ENCODE data around the gene RBM10. TPM values are rescaled to one million over a fixed set of nuclear protein-coding genes. Genes with fewer than 3 reads are reported as not detected.
A peak's percentile ranks its signal among the peaks of the same experiment; 100 is the strongest.

The RBM10 gene
- total RNA-seq, 2 donors from 2014 or later = 22.1 to 32.1 TPM

- no peaks in the 10 kb centered on the region for H3K9me3 ChIP-seq
- no peak for DNase-seq (ENCODE audit: low spot score)
- no peaks in the 10 kb centered on the region for H3K27me3 ChIP-seq
- H3K4me1 ChIP-seq = peaks cover 0 to 60% of the 10 kb centered on the region in 2 donors
- H3K36me3 ChIP-seq = peaks cover 13% of the 10 kb centered on the region
- no peak for TF ChIP-seq CTCF (IDR thresholded peaks at IDR 0.05)
- H3K4me3 ChIP-seq = peak overlapping the region; percentile 80 to 85
- H3K27ac ChIP-seq = peak overlapping the region; percentile 96 to 98
These were observed 49.3 kb downstream of the RBM10 start for GRCh38 chrX:47194194-47194787.

GRCh38 chrX:47196098-47196497 lies 51.1 kb downstream of the RBM10 start:
- DNase-seq (ENCODE audit: low spot score) = no peak
- Histone ChIP-seq H3K27ac (peak overlapping the region in 1 of 2 donors; percentile 43), H3K4me3 (peak overlapping the region in 1 of 2 donors; percentile 1), H3K9me3 (no peaks in the 10 kb centered on the region), H3K4me1 (peaks cover 0 to 63% of the 10 kb centered on the region in 2 donors), H3K27me3 (no peaks in the 10 kb centered on the region), H3K36me3 (peaks cover 31% of the 10 kb centered on the region)
- no peak for TF ChIP-seq CTCF (IDR thresholded peaks at IDR 0.05)

DNA sequence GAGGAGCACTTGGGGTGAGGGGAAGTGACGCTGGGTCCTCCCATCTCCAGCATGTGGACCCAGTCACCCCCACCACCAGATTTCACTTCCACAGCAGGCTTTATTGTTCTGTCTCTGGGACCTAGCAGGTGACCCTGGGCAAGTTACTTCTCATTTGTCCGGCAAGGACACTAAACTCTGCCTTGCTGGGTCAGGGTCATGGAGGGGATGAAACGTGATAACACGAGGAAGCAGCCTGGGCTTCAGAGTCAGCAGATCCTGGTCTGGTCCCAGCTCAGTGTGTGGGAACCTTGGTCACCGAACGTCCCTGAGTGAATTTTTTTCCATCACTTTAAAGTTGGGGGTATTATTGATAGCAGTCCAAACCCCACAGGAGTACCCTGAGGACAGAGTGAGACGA lies 52.5 kb downstream of the RBM10 start:
- Histone ChIP-seq H3K36me3 (peaks cover 45% of the 10 kb centered on the region), H3K27ac (peak overlapping the region in 1 of 2 donors; percentile 43), H3K27me3 (no peaks in the 10 kb centered on the region), H3K9me3 (no peaks in the 10 kb centered on the region), H3K4me1 (peaks cover 0 to 52% of the 10 kb centered on the region in 2 donors), H3K4me3 (no peak overlapping the region)
- DNase-seq (ENCODE audit: low spot score) = no peak
- no peak for TF ChIP-seq CTCF (IDR thresholded peaks at IDR 0.05)

DNA sequence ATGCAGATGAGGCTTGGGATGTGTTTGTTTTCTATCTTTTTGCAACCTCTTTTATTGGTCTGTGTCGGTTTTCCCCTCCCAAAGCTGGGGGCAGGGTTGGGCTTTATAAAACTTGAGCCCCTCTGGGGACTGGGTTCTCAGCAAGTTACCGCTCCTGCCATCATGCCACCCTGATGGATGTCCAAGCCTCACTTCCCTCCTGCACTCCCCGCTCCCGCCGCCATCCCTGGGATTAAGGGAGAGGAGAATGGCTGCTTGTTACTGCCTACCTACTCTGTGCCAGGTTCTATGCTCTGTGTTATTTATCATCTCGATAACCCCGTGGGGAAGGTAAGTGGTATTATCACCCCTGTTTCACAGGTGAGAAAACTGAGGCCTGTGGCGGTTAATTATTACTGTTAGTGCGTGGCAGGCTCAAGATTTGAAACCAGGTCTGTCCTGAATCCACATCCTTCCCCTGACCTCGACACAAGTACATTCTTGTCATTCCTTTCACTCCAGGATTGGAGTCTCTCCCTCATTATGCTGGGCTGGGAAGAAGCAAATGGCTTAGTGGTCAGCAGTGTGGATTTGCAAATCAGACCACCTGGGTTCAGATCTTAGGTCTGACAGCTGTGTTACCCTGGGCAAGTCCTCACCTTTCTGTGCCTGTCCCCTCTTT lies 53.1 kb downstream of the RBM10 start:
- TF ChIP-seq CTCF (IDR thresholded peaks at IDR 0.05) = no peak
- peak overlapping the region in 1 of 2 donors; percentile 24 for H3K27ac ChIP-seq
- H3K27me3 ChIP-seq = no peaks in the 10 kb centered on the region
- no peak for DNase-seq (ENCODE audit: low spot score)
- no peak overlapping the region for H3K4me3 ChIP-seq
- H3K9me3 ChIP-seq = no peaks in the 10 kb centered on the region
- H3K36me3 ChIP-seq = peaks cover 51% of the 10 kb centered on the region
- peaks cover 0 to 48% of the 10 kb centered on the region in 2 donors for H3K4me1 ChIP-seq

GRCh38 chrX:47198687-47199080 lies 53.7 kb downstream of the RBM10 start:
- no peak overlapping the region for H3K4me3 ChIP-seq
- peaks cover 56% of the 10 kb centered on the region for H3K36me3 ChIP-seq
- H3K27me3 ChIP-seq = no peaks in the 10 kb centered on the region
- DNase-seq (ENCODE audit: low spot score) = no peak
- H3K4me1 ChIP-seq = peaks cover 0 to 45% of the 10 kb centered on the region in 2 donors
- H3K27ac ChIP-seq = no peak overlapping the region
- no peaks in the 10 kb centered on the region for H3K9me3 ChIP-seq
- TF ChIP-seq CTCF (IDR thresholded peaks at IDR 0.05) = no peak
